ENCODE data around the gene MET.

DNA sequence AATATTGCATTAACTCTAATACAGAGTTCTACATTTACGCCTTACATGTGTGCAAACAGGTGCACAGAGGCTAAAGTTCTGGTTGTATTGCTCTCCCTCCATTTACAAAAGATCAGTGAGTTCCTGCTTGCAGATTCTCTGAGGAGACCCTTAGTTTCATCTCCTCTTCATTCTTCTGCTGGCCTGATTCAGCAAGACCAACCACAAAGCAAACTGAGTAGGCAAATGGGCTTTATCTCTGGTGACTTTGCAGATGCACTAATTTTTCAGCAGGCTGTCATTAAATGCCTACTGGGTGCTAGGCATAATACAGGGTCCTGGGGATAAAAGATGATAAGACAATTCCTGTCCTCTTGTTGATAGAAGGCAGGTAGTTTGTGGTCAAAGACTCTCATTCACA is 56.4 kb downstream of the MET start:
- TF ChIP-seq, protein P1, sequence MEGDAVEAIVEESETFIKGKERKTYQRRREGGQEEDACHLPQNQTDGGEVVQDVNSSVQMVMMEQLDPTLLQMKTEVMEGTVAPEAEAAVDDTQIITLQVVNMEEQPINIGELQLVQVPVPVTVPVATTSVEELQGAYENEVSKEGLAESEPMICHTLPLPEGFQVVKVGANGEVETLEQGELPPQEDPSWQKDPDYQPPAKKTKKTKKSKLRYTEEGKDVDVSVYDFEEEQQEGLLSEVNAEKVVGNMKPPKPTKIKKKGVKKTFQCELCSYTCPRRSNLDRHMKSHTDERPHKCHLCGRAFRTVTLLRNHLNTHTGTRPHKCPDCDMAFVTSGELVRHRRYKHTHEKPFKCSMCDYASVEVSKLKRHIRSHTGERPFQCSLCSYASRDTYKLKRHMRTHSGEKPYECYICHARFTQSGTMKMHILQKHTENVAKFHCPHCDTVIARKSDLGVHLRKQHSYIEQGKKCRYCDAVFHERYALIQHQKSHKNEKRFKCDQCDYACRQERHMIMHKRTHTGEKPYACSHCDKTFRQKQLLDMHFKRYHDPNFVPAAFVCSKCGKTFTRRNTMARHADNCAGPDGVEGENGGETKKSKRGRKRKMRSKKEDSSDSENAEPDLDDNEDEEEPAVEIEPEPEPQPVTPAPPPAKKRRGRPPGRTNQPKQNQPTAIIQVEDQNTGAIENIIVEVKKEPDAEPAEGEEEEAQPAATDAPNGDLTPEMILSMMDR (IDR thresholded peaks at IDR 0.05) = no peak
- TF ChIP-seq POLR2A (IDR thresholded peaks at IDR 0.05) = no peak
